Fibroblast of lung (primary cell): Measurements from ENCODE around the gene LAMA5. TPM values are rescaled to one million over a fixed set of nuclear protein-coding genes. Genes with fewer than 3 reads are reported as not detected.

Experiments used
- DNase-seq, 2 donors: peaks; one replicate each; pipeline versions ENCODE4 v3.0.0 to v3.0.0-alpha.2; 2010; ENCODE audit warnings: low read depth in 2 of 2
- H2AFZ ChIP-seq: 2 replicates; pipeline ENCODE4 v1.5.1; 2012; ENCODE audit warnings: low read length, control low read depth, inconsistent platforms
- H3K27ac ChIP-seq: 2 replicates; pipeline ENCODE4 v1.5.1; 2011; ENCODE audit warnings: low read length, control low read depth; ENCODE audit not compliant: insufficient read depth
- H3K27me3 ChIP-seq: 2 replicates; pipeline ENCODE4 v1.5.1; 2011; ENCODE audit warnings: mild to moderate bottlenecking, low read length; ENCODE audit not compliant: control insufficient read depth, insufficient read depth
- H3K36me3 ChIP-seq: 2 replicates; pipeline ENCODE4 v1.5.1; 2011; ENCODE audit warnings: low read length; ENCODE audit not compliant: control insufficient read depth, insufficient read depth
- H3K4me1 ChIP-seq: 2 replicates; pipeline ENCODE4 v1.5.1; 2011; ENCODE audit warnings: low read length; ENCODE audit not compliant: control insufficient read depth, insufficient read depth; ENCODE audit errors: extremely low read depth
- H3K4me2 ChIP-seq: 2 replicates; pipeline ENCODE4 v1.5.1; 2011; ENCODE audit warnings: low read length, control low read depth; ENCODE audit not compliant: insufficient read depth; ENCODE audit errors: extremely low read depth
- H3K4me3 ChIP-seq, 4 experiments: fragments of 200-600 bp in 1 of 4; sonication (generic) in 1 of 4; replicated peaks in 1 of 4; 2 replicates each; pipeline ENCODE4 v1.5.1; 2011 to 2016; ENCODE audit warnings: low read length in 4 of 4, low read depth in 3 of 4, mild to moderate bottlenecking in 3 of 4, control low read depth in 2 of 4, inconsistent platforms in 1 of 4, mixed read lengths in 1 of 4; ENCODE audit not compliant: insufficient read depth in 1 of 4; ENCODE audit errors: control extremely low read depth in 1 of 4
- H3K79me2 ChIP-seq: 2 replicates; pipeline ENCODE4 v1.5.1; 2012; ENCODE audit warnings: mild to moderate bottlenecking, low read length, inconsistent platforms; ENCODE audit not compliant: control insufficient read depth, insufficient read depth
- H3K9ac ChIP-seq: 2 replicates; pipeline ENCODE4 v1.5.1; 2011; ENCODE audit warnings: mild to moderate bottlenecking, low read length, control low read depth; ENCODE audit not compliant: insufficient read depth
- H3K9me3 ChIP-seq: 2 replicates; pipeline ENCODE4 v1.5.1; 2012; ENCODE audit warnings: low read depth, low read length; ENCODE audit not compliant: control insufficient read depth, insufficient read depth
- H4K20me1 ChIP-seq: 2 replicates; pipeline ENCODE4 v1.5.1; 2011; ENCODE audit warnings: low read length; ENCODE audit not compliant: control insufficient read depth, insufficient read depth; ENCODE audit errors: extremely low read depth
- EZH2 ChIP-seq: IDR thresholded peaks from 2 replicates; pipeline ENCODE4 v1.5.1; 2012; ENCODE audit warnings: low read length, control low read depth, mild to moderate bottlenecking; ENCODE audit errors: missing control alignments
- polyA plus RNA-seq, 2 donors: library from polyadenylated mRNA; depleted of rRNA in 1 of 2; stranded (reverse) in 1 of 2; unstranded in 1 of 2; fragments of >200 nt; gene quantifications; 2 replicates each; pipeline ENCODE4 v1.2.1, GENCODE V29; 2011 to 2012; ENCODE audit warnings: missing spikeins in 1 of 2
- total RNA-seq: library from RNA; depleted of rRNA; stranded (reverse); fragments of >200 nt; gene quantifications from 2 replicates; pipeline ENCODE4 v1.2.1, GENCODE V29; 2014
- TF ChIP-seq, protein P1 (sequence below), 2 donors: IDR thresholded peaks in 1 of 2; conservative IDR thresholded peaks in 1 of 2; 1 replicate in 1 of 2; 2 replicates in 1 of 2; pipeline ENCODE4 v1.5.1; 2011 to 2012; ENCODE audit warnings: low read length in 2 of 2, control low read depth in 1 of 2, inconsistent platforms in 1 of 2, low read depth in 1 of 2, mild to moderate bottlenecking in 1 of 2

The LAMA5 gene
- total and polyA plus RNA-seq, 2 donors (not counting 1 experiment from before 2014, with no cell fraction given) = 1.5 to 81.6 TPM

DNA sequence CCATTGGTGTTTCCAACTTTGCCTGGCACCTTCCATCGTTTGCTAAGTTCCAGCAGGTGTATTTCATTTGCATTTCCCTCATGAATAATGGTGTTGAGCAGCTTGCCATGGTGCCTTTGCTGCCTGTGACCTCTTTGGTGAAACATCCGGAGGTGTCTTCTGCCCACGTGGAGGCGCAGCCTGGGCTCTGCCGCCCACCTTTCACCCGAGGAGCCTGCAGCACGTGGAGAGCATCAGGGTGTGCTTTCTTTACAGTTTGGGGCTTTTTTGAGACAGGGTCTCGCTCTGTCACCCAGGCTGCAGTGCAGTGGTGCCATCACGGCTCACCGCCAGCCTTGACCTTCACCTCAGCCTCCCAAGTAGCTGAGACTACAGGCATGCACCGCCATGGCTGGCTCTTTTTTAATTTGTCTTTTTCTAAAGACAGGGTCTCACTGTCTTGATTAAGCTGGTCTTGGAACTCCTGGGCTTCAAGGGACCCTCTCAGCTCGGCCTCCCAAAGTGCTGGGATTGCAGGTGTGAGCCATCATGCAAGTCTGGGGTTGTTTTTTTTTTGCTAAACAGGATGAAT, 67.4 kb downstream of the LAMA5 start:
- Histone ChIP-seq H3K4me2 (no peak overlapping the region), H3K79me2 (peaks cover 17% of the 10 kb centered on the region), H3K9ac (no peak overlapping the region), H4K20me1 (no peaks in the 10 kb centered on the region), H3K9me3 (no peaks in the 10 kb centered on the region), H3K4me3 (no peak overlapping the region), H2AFZ (no peak overlapping the region), H3K4me1 (peaks cover 4% of the 10 kb centered on the region), H3K27me3 (no peaks in the 10 kb centered on the region), H3K27ac (no peak overlapping the region), H3K36me3 (peaks cover 2% of the 10 kb centered on the region)
- DNase-seq = no peak
- TF ChIP-seq EZH2 = no peak
- TF ChIP-seq, protein P1, sequence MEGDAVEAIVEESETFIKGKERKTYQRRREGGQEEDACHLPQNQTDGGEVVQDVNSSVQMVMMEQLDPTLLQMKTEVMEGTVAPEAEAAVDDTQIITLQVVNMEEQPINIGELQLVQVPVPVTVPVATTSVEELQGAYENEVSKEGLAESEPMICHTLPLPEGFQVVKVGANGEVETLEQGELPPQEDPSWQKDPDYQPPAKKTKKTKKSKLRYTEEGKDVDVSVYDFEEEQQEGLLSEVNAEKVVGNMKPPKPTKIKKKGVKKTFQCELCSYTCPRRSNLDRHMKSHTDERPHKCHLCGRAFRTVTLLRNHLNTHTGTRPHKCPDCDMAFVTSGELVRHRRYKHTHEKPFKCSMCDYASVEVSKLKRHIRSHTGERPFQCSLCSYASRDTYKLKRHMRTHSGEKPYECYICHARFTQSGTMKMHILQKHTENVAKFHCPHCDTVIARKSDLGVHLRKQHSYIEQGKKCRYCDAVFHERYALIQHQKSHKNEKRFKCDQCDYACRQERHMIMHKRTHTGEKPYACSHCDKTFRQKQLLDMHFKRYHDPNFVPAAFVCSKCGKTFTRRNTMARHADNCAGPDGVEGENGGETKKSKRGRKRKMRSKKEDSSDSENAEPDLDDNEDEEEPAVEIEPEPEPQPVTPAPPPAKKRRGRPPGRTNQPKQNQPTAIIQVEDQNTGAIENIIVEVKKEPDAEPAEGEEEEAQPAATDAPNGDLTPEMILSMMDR (conservative IDR thresholded peaks at IDR 0.05 in 1 of 2, IDR thresholded peaks at IDR 0.05 in 1 of 2; ENCODE audit: low read depth in 1 of 2, low read length in 2 of 2) = no peak

DNA sequence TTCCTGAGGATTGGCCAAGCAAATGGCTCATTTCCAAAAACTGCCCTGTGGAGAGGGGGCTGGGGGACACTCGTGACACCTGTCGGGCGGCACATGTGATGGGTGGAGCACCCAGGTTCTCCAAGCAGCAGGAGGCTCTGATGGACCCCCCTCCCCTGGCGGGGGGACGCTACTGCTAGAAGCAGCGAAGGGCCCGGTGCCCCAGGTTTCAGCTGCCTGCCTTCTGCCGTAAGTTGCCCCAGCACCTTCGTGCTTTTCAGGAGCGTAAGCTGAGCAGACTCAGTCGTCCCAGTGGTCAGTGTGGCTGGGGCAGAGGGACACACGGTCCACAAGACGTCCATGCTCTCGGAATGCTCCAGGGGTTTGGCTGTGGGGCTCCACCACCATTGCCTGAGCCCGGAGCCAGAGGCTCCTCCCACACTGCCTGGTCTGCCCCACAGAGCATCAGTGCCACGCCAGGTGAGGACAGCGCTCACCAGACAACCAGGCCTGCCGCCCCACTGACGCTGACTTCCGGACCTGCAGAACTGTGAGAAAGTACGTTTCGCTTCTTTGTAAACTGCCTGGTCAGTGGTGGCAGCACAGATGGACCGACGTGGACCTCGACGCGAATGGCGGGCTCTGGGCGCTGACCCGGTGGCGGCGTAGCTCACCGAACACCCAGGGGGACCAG, 68.4 kb downstream of the LAMA5 start:
- Histone ChIP-seq H3K9ac (no peak overlapping the region), H3K4me1 (no peaks in the 10 kb centered on the region), H3K9me3 (no peaks in the 10 kb centered on the region), H4K20me1 (no peaks in the 10 kb centered on the region), H3K27ac (no peak overlapping the region), H3K79me2 (peaks cover 7% of the 10 kb centered on the region), H2AFZ (no peak overlapping the region), H3K27me3 (no peaks in the 10 kb centered on the region), H3K36me3 (peaks cover 1% of the 10 kb centered on the region), H3K4me3 (no peak overlapping the region), H3K4me2 (no peak overlapping the region)
- no peak for DNase-seq
- no peak for TF ChIP-seq EZH2
- TF ChIP-seq, protein P1 (conservative IDR thresholded peaks at IDR 0.05 in 1 of 2, IDR thresholded peaks at IDR 0.05 in 1 of 2; ENCODE audit: low read depth in 1 of 2, low read length in 2 of 2) = no peak

DNA sequence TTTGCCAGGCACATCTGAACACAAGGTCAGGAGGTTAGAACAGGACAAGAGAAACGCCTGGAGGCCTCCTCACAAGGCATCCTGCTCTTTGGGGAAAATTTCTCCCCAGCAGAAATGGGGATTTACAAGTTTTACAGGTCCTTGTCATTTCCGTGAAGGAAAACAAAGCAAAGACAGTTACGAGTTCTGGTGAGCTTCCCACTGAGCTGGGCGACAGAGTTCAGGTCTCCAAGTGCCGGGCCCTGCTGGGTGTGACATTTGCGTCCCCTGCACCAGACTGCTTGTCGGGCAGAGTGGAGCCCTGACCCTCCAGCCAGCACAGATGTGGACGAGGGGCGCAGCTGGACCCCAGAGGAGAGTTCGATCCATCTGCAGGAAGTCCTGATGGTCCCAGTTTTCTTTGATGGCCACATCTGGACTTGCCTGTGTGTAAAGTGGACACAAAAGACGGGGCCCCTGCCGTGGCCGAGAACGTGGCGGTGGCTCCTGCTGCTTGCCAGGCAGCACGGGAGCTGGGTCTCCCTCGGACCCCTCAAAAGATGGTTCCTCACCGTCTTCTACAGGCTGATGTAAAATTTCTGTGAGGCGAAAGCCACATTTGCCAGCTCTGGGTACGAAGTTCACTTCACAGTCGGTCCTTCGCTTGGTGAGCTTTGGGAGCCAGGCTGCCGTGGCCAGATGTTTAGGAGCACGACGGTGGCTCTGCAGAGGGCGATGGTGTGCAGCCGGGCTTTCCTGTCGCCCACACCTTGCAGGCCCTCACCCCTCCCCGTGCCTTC, 69.5 kb downstream of the LAMA5 start:
- H3K27me3 ChIP-seq = no peaks in the 10 kb centered on the region
- TF ChIP-seq EZH2 = no peak
- TF ChIP-seq, protein P1 (conservative IDR thresholded peaks at IDR 0.05 in 1 of 2, IDR thresholded peaks at IDR 0.05 in 1 of 2; ENCODE audit: low read depth in 1 of 2, low read length in 2 of 2) = no peak
- no peak for DNase-seq
- H3K9me3 ChIP-seq = no peaks in the 10 kb centered on the region
- H4K20me1 ChIP-seq = no peaks in the 10 kb centered on the region
- peaks cover 1% of the 10 kb centered on the region for H3K36me3 ChIP-seq
- no peak overlapping the region for H3K4me3 ChIP-seq
- H3K9ac ChIP-seq = no peak overlapping the region
- no peak overlapping the region for H3K4me2 ChIP-seq
- no peak overlapping the region for H2AFZ ChIP-seq
- H3K27ac ChIP-seq = no peak overlapping the region
- H3K4me1 ChIP-seq = no peaks in the 10 kb centered on the region
- H3K79me2 ChIP-seq = no peaks in the 10 kb centered on the region
